GM19452 (cell line): ENCODE measurements around the gene CREG2.

Source experiments
- ATAC-seq: cut with Tn5 transposase; IDR thresholded peaks from one replicate; pipeline ENCODE4 v1.9.1; 2021; ENCODE audit not compliant: unreplicated experiment

Gene CREG2

GRCh38 chr2:101409699-101410098 is 22.4 kb upstream of the CREG2 start:
- no peak for ATAC-seq

GRCh38 chr2:101408925-101409324 is 21.6 kb upstream of the CREG2 start:
- no peak for ATAC-seq

- ATAC-seq: no peak
These were observed 18.1 kb upstream of the CREG2 start for GRCh38 chr2:101405351-101405899.

- ATAC-seq: no peak
These were observed 16.4 kb upstream of the CREG2 start for GRCh38 chr2:101403745-101404144.

GRCh38 chr2:101402630-101403029 is 15.3 kb upstream of the CREG2 start:
- ATAC-seq: no peak

- no peak for ATAC-seq
These were observed 14.6 kb upstream of the CREG2 start for GRCh38 chr2:101401906-101402305.

- ATAC-seq: no peak
These were observed 14.0 kb upstream of the CREG2 start for GRCh38 chr2:101401326-101401665.

- ATAC-seq: no peak
These were observed 13.4 kb upstream of the CREG2 start for GRCh38 chr2:101400506-101401325.

GRCh38 chr2:101400048-101400447 is 12.7 kb upstream of the CREG2 start:
- ATAC-seq: no peak

- ATAC-seq: no peak
These were observed 11.9 kb upstream of the CREG2 start for GRCh38 chr2:101399021-101399799.

- ATAC-seq: no peak
These were observed 11.0 kb upstream of the CREG2 start for GRCh38 chr2:101398116-101398821.

GRCh38 chr2:101396316-101396717 is 9.0 kb upstream of the CREG2 start:
- ATAC-seq: no peak

- ATAC-seq: no peak
These were observed 8.4 kb upstream of the CREG2 start for GRCh38 chr2:101395545-101396315.

- ATAC-seq: no peak
These were observed 929 bp upstream of the CREG2 start for GRCh38 chr2:101388232-101388631.

- ATAC-seq: no peak
These were observed 628 bp downstream of the CREG2 start for GRCh38 chr2:101386599-101387150.

GRCh38 chr2:101383016-101383541 is 4.2 kb downstream of the CREG2 start:
- no peak for ATAC-seq

- ATAC-seq: no peak
These were observed 4.9 kb downstream of the CREG2 start for GRCh38 chr2:101382442-101382841.

- ATAC-seq: no peak
These were observed 6.9 kb downstream of the CREG2 start for GRCh38 chr2:101380376-101380775.

- no peak for ATAC-seq
These were observed 8.2 kb downstream of the CREG2 start for GRCh38 chr2:101379091-101379490.

GRCh38 chr2:101375653-101376052 is 11.7 kb downstream of the CREG2 start:
- ATAC-seq: no peak
